A673 (cell line): ENCODE measurements around the gene TRPM3.

Experiments used
- EZH2 ChIP-seq: fragments of 200-600 bp; sonication (generic); IDR thresholded peaks from 2 replicates; pipeline ENCODE4 v1.6.1; 2017; ENCODE audit warnings: borderline replicate concordance, low read depth, mild to moderate bottlenecking, mixed read lengths, antibody characterized with exemption, low read length; ENCODE audit not compliant: poor library complexity, severe bottlenecking
- TF ChIP-seq, protein P1 (sequence below): fragments of 300-800, 200-600 bp; sonication (generic); conservative IDR thresholded peaks from 2 replicates; pipeline ENCODE4 v1.5.1; 2017; ENCODE audit warnings: low read depth, mild to moderate bottlenecking, antibody characterized with exemption, low read length, moderate library complexity, mixed read lengths

DNA sequence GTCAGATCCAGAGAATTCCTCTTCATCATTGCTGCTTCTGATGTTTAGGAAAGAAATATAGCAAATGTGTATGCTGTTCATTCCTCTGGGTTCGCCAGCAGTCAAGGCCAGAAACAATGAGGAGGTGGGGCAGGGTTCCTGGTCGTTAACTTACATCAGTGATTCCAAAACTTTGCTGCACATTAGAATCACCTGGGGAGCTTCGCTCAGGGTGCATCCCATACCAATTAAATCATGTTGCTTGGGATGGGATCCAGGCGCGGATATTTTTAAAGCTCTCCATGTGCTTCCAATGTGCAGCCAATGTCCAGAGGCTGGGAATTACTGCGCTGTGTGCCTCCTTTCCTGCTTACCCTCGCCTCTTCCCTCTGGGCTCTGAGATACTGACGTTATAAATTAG is 479.1 kb downstream of the TRPM3 start:
- TF ChIP-seq, protein P1, sequence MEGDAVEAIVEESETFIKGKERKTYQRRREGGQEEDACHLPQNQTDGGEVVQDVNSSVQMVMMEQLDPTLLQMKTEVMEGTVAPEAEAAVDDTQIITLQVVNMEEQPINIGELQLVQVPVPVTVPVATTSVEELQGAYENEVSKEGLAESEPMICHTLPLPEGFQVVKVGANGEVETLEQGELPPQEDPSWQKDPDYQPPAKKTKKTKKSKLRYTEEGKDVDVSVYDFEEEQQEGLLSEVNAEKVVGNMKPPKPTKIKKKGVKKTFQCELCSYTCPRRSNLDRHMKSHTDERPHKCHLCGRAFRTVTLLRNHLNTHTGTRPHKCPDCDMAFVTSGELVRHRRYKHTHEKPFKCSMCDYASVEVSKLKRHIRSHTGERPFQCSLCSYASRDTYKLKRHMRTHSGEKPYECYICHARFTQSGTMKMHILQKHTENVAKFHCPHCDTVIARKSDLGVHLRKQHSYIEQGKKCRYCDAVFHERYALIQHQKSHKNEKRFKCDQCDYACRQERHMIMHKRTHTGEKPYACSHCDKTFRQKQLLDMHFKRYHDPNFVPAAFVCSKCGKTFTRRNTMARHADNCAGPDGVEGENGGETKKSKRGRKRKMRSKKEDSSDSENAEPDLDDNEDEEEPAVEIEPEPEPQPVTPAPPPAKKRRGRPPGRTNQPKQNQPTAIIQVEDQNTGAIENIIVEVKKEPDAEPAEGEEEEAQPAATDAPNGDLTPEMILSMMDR, result no peak
- no peak for TF ChIP-seq EZH2
